ENCODE data around the gene ITPR3.

GRCh38 chr6:33694977-33695376 is 73.9 kb downstream of the ITPR3 start:
- no peak for TF ChIP-seq POLR2A (IDR thresholded peaks at IDR 0.05)
- no peak for TF ChIP-seq CTCF (IDR thresholded peaks at IDR 0.05)
